Activated naive CD8-positive, alpha-beta T cell treated with anti-CD3 and anti-CD28 coated beads, Interleukin-2, amount 50 U/mL, for 16 hours (primary cell): ENCODE data around the gene CNN1.

ENCODE experiments used
- DNase-seq: peaks from one replicate; pipeline ENCODE4 v3.0.0-alpha.2; 2020; ENCODE audit warnings: low read depth, low spot score

Gene CNN1

DNA sequence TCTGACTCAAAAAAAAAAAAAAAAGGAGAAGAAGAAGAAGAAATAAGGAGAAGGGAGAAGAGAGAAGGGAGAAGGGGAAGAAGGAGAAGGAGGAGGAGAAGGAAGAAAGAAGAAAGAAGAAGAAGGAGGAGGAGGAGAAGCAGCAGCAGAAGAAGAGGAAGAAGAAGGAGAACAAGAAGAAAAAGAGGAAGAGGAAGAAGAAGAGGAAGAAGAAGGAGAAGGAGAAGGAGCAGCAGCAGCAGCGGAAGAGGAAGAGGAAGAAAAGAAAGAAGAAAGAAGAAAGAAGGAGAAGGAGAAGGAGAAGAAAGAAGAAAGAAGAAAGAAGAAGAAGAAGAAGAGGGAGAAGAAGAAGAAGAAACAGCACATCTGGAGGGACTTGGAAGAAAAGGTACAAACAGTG is 4.1 kb upstream of the CNN1 start:
- no peak for DNase-seq

DNA sequence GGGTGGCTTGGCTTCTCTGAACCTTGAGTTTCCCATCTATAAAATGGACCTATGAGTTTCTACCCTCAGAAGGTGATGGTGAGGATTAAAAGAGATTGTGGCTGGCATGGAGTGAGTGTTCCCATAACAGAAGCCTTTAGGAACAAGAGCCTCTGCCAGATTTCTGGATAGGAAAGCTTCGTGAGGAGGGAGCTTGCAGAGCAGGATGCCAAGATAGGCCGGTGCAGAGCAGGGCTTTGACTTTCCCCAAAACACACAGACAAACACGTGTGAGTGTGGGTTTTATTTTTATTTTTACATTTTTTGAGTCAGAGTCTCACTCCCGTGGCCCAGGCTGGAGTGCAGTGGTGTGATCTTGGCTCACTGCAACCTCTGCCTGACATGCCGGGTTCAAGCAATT is 3.7 kb upstream of the CNN1 start:
- no peak for DNase-seq

DNA sequence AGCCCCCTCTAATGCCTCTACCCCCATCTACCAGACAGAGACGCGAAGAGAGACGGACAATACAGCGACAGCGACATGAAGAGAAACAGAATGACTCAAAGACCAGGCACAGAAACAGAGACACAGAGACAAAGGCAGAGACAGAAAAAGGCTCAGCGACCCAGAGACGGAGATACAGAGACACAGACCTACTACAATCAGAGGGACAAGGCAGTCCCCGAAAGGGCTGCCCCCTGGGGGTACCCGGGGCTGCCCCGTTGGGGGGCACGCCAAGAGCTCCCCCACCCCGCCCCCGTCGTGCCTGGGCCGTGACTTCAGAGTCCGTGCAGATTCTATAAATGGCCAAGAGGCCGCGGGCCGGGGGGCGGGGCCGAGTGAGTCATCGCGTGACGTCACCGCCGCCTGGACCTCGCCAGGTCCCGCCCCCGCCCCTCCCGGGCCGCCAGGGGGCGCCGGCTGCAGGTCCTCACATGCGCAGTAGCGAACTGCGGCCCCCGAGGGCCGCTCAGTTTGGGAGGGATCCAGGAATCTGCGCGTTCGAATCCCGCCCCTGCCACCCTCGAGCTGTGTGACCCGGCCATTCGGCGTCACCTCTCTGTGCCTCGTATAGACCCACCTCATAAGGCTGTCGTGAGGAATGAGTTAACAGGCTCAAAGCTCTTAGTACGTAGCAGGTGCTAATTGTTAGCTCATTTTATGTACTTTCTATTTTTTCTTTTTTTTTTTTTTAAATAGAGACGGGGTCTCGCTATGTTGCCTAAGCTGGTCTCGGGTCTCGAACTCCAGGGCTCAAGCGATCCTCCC is 2.7 kb upstream of the CNN1 start:
- DNase-seq = peak; percentile 74

DNA sequence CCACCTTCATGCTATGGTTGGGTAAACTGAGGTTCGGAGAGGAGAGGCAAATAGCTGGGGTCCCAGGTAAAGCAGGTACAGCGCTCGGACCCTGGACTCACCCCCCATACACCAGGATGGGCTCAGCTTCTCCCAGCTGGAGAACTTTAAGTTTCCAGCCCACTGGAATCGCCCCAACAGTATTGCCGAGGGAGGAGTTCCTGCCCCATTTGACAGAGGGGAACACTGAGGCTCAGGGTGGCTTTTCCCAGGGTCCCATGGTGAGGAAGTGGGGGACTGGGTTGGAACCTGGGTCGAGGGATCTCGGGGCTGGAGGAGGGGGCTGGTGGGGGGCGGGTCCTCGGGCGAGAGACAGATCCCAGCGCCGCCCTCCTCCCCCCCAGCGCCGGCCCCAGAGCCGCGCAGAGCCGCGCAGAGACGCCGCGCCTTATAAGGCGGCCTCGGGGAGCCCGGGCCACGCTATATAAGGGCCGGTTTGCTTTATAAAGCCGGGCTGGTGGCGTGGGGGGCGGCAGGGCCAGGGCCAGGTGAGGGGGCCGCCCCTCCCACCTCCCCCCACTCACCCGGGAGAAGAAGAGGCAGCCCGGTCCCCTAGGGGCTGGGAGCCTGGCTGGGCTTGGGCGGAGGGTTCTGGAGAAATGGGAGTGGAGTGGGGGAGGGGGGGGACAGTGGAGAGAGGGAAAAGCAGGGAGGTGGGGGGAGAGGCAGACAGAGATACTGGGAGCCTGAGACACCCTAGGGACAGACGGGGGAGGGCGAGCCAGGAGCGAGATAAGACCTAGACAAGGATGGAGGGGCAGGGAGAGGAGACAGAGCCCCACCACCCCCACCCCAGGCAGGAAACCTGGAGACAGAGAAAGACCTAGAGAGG is 1.1 kb downstream of the CNN1 start:
- DNase-seq = no peak

DNA sequence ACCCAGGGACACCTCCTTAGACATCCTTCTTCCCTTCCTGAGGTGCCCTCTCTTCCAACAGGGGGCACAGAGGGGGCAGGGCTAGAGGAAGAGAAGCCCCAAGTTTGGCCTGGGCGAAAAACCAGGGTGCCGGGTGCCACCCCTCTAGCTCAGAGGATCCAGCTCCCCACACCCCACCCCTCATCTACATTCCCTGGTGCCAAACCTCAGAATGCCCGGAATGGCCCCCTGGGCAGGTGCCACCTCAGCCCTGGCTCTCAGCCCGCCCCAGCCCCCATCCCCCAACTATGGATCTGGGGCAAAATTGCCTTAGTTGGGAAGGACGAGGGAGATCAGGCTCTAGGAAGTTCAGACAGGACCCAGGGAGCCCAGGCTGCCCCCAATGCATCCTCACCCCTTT is 2.0 kb downstream of the CNN1 start:
- DNase-seq = no peak

DNA sequence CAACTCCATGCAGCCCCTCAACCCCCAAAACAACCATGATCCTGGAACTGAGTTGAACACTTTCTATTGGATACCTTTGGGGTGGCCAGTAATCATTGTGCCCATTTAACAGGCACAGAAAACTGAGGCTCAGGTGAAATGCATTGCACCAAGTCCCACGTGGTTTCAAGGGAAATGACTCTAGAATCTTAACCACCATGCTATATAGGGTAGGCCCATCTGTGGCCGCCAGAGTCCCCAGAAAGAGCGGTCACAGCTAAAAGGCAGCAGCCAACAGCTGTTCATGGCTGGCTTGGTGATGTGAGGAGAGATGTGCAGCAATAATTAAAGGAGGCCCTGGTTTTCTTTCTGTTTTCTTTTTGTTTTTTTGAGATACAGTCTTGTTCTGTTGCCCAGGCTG is 2.6 kb downstream of the CNN1 start:
- DNase-seq = no peak

DNA sequence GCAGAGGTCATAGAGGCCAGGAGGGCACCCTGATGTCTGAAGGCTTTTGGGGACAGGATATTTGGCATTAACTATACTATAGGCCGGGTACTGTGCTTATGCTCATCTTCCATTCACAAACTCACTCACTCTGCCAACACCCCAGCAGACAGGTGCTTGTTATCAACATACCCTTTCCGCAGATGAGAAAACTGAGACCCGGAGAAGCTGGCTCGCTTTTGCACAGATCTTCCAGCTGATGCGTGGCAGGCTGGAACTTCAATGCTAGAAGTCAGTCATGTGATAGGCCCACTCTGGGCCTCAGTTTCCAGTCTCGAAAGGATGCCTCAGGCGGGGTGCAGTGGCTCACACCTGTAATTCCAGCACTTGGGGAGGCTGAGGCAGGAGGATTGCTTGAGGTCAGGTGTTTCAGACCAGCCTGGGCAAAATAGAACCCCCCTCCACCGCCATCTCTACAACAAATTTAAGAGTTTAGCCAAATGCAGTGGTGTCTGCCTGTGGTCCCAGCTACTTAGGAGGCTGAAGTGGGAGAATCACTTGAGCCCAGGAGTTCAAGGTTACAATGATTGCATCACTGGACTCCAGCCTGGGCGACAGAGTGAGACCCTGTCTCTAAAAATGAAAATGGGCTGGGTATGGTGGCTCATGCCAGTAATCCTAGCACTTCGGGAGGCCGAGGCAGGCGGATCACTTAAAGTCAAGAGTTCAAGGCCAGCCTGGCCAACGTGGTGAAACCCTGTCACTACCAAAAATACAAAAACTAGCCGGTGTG is 9.5 kb downstream of the CNN1 start:
- DNase-seq = no peak

DNA sequence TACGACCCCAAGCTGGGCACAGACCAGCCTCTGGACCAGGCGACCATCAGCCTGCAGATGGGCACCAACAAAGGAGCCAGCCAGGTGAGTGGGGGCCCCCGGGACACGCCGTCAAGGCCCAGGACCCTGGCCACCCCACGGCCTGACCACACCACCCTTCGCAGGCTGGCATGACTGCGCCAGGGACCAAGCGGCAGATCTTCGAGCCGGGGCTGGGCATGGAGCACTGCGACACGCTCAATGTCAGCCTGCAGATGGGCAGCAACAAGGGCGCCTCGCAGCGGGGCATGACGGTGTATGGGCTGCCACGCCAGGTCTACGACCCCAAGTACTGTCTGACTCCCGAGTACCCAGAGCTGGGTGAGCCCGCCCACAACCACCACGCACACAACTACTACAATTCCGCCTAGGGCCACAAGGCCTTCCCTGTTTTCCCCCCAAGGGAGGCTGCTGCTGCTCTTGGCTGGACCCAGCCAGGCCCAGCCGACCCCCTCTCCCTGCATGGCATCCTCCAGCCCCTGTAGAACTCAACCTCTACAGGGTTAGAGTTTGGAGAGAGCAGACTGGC is 10.8 kb downstream of the CNN1 start:
- no peak for DNase-seq

DNA sequence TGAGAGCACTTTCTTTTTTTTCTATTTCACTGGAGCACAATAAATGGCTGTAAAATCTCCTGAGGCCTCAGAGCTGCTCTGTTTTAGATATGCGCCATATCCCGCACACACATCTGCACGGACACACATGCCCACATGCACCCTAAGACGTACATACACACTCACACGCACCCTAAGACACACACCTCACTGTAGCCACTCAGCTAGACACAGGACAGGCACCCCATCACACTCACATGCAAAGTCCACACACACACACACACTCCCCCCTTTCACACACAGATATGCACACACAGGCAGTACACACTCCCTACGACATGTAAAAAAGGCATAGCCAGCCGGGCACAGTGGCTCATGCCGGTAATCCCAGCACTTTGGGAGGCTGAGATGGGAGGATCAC is 11.6 kb downstream of the CNN1 start:
- no peak for DNase-seq

DNA sequence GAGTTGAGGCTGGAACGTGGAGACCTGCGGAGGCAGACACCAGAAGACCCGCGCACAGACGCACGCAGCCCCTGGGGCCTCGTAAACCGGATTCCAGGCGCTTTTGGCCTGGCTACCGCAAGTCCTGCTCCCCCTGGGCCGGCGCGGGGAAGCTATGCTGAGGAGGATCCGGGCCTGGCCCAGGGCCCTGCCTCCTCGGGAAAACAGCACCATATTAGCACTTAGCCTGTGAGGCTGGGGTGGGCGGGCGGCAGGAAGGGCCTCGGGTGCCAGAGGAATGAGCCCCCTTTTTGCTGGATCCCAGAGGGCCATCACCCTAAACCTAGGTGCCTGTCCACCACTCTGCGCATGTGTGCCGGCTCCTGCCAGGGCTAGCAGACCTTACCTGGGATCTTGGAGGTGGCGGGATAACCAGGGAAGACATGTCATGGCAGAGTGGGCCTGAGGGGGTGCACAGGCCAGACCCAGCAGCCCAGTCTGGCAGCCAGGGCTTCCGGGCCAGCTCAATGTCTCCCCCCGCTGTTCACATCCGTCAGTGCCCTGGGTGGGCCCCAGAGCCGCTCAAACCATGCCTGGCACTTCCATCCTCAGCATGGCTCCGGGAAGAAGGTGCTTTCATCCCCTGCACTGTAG is 13.1 kb downstream of the CNN1 start:
- no peak for DNase-seq

DNA sequence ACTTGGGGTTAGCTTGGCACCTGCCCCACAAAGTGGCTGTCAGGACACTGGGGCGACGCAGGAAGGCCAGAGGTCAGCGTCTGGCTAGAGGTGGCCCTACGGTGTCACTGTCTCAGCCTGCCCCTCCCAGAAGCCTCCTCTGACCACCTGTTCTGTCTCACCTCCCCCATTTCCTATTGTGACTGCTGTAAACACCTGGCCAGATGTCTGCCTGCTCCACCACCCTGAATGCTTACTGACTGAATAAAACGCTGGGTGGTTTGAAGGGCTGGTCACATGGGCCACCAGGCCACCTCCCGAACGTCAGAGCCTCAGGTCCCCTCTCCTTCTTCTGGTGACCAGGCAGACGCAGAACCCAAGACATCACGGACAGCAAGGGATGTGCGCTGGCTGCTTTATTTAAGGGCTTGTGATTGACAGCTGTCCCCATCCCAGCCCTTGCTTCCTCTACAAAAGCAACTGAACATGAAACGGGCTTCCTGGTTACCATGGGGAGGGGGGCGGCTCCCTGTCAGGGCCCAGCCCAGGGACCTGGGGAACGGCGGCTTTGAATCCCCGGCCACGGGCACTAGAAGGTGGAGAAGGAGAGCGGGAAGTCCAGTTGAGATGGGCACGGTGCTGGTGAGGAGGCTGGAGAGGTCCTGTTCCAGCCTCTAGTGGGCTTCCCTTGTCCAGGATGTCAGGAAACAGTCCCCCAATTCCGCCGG is 14.2 kb downstream of the CNN1 start:
- DNase-seq = no peak

DNA sequence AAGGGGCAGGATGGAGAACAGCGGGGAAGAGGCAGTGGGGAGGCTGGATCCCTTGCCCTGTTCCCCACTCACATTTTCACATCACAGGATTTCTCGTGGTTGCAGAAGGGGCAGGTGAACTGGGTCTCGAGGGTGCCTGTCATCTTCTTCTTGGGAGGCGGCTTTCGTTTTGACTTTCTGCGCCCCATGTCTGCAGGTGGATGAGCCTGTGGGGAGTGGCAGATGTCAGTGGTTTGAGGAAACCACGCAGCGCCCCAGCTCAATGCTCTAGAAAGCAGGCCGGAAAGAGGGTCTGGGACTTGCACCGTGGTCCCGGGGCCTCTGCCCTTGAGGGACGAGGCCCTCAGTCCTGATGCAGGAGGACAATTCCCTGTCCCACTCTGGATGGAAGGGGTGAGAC is 15.5 kb downstream of the CNN1 start:
- DNase-seq = no peak

DNA sequence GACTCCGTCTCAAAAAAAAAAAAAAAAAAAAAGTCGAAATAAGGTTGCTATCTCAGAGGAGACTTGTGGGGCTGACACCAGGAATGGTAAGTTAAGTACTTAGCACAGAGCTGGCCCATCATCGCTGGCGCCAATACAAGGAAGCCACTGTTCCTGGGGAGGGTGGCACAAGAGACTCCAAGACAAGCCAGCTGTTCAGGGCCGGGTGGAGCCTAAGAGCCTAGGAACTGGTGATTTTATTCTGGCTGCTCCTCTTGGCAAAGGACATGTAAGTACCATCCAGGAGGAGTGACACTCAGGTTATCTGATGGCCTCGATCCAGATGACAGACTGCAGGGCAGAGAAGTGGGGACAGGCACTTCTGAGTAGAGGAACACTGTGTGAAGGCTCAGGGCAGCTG is 16.6 kb downstream of the CNN1 start:
- no peak for DNase-seq

DNA sequence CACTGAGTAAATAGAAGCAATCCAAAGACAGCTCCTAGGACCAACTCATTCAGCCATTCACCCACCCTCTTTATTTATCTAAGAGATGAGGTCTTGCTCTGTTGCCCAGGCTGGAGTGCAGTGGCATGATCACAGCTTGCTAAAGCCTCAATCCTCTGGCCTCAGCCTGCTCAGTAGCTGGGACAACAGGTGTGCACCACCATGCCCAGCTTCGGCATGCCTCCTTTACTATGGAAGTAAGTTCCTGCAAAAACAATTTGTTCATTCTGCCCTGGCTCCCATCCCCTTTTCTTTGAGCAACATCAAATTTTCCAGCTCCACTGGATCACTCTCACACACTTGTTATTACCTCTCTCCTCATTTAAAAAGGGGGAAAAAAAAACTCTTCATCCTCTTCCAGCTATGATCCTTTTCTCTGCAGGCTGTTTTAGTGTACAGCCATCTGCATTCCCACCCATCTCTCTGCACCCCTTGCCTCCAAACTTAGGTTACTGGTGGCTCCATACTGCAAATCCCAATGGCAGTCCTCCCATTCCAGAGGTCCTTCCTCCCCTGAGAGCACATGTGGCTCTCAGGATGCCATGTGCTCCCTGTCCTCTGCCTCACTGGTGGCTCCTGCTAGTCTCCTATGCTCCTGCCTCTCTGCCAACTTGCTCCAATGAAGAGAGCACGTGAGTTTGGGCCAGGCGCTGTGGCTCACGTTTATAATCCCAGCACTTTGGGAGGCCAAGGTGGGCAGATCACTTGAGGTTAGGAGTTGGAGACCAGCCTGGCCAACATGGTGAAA is 18.2 kb downstream of the CNN1 start:
- DNase-seq = no peak

DNA sequence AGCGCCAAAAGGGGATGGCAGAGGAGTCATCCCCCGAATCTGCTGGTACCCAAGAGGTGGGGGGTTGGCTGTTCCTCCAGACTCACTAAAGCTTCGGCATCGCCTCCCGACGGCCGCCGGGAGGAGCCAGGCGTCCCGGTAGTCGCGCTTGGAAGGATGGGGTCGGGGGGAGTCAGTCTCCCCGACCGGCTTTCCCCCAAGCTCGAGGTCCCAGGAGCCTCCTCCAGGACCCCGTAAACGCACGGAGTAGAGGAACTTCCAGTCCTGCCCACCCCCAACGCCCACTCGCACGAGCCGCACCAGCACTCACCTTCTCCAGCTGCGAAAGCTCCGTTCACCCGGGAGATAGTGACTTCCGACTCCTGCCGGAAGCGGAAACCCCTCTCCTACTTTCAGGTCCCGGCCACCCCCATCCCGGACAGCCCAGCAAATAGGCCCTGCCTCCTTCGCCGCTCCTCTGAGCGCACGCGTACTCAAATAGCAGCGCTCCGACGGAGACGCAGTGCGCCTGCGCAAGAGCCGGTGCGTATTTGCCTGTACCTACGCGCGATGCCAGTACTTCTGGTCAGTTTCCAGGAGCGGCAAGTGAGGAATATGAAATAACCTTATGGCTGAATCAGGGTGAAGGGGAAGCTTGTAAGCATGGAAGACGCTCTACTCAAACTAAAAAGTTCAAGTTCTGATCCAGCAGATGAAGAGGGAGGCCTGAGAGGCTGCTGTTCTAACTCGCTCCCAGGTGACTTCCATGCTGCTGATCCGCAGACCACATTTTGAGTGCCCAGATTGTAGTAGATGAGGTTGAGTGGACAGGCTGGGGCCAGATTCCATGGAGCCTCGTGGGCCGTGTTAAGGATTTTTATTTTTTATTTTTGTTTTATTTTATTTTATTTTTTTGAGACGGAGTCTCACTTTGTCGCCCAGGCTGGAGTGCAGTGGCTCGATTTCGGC is 20.5 kb downstream of the CNN1 start, which contains the start of gene ELOF1:
ELOF1 (minus strand) TSS at position 350 of the 948 bp plus-strand sequence. CDS start 4,883 bp downstream, outside the sequence.
- DNase-seq = peak; percentile 92

DNA sequence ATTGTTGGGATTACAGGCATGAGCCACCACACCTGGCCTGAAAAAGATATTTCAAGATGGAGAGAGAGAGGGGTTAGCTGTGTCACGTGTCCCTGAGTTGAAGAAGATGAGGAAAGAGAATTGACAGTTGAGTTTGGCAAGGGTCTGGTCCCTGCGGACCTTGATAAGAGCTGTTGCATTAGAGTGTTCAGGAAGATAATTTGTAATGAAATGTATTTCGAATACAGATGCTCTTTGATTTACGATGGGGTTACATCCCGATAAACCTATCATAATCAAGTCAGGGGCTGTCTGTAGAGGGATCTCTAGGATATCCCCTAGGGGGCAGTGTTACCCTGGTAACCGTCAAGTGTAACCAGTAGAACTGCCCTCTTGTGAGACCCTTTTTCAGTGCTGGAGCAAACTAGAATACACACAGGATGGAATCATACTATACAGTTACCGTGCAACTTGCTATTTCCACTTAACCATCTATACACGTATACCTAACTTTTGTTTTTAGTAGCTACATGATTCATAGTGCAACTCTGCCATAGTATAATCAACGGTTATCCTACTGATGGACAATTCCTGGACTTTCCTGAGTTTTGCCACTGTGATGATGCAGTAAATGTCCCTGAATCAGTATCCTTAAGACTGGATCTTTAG is 21.9 kb downstream of the CNN1 start:
- DNase-seq = peak; percentile 32

DNA sequence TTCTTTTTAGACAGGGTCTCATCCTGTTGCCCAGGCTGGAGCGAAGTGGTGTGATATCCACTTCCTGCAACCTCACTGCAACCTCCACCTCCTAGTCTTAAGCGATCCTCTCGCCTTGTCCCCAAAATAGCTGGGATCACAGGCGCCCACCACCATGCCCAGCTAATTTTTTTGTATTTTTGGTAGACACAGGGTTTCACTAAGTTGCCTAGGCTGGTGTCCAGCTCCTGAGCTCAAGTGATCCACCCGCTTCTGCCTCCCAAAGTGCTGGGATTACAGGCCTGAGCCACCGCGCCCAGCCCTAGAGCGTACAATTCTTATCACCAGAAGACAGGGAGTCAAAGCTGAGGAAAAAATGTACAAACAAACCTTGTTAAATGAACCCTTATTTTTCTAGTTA is 24.9 kb downstream of the CNN1 start:
- no peak for DNase-seq
